Measurements from ENCODE around the gene SOX8.
A peak's percentile ranks its signal among the peaks of the same experiment; 100 is the strongest.

SOX8 gene

GRCh38 chr16:973366-973765 lies 8.2 kb upstream of the SOX8 start:
- no peak for DNase-seq

GRCh38 chr16:974001-974601 lies 7.5 kb upstream of the SOX8 start:
- DNase-seq: peak; percentile 51

- no peak for DNase-seq
Observed at GRCh38 chr16:974611-975261, 6.8 kb upstream of the SOX8 start.

GRCh38 chr16:975291-975690 lies 6.3 kb upstream of the SOX8 start:
- no peak for DNase-seq

GRCh38 chr16:976389-976931 lies 5.1 kb upstream of the SOX8 start:
- no peak for DNase-seq

- no peak for DNase-seq
Observed at GRCh38 chr16:977081-977701, 4.4 kb upstream of the SOX8 start.

GRCh38 chr16:977896-978295 lies 3.7 kb upstream of the SOX8 start:
- no peak for DNase-seq

GRCh38 chr16:978403-978802 lies 3.2 kb upstream of the SOX8 start:
- no peak for DNase-seq

- no peak for DNase-seq
Observed at GRCh38 chr16:979147-979546, 2.4 kb upstream of the SOX8 start.

GRCh38 chr16:979859-980594 lies 1.5 kb upstream of the SOX8 start:
- DNase-seq: no peak

- DNase-seq: peak; percentile 63
Observed at GRCh38 chr16:980595-980854, 1.0 kb upstream of the SOX8 start.

- DNase-seq: peak; percentile 66
Observed at GRCh38 chr16:982145-983043, 824 bp downstream of the SOX8 start.

GRCh38 chr16:983044-984030 lies 1.8 kb downstream of the SOX8 start:
- peak; percentile 67 for DNase-seq

- DNase-seq: no peak
Observed at GRCh38 chr16:984121-984694, 2.6 kb downstream of the SOX8 start.

GRCh38 chr16:984736-985636 lies 3.4 kb downstream of the SOX8 start:
- DNase-seq: no peak

GRCh38 chr16:985646-986400 lies 4.3 kb downstream of the SOX8 start:
- DNase-seq: no peak

- DNase-seq: no peak
Observed at GRCh38 chr16:986411-986810, 4.8 kb downstream of the SOX8 start.

GRCh38 chr16:986925-987582 lies 5.5 kb downstream of the SOX8 start:
- no peak for DNase-seq

Measured in right kidney (tissue), 1 donor.